H9 (cell line): ENCODE results near the gene SDC4. TPM values are rescaled to one million over a fixed set of nuclear protein-coding genes. Genes with fewer than 3 reads are reported as not detected.

Experiments
- DNase-seq: peaks from one replicate; pipeline ENCODE4 v3.0.0-alpha.2; 2017
- H2AFZ ChIP-seq: one replicate; pipeline ENCODE4 v1.6.1; 2013; ENCODE audit warnings: mild to moderate bottlenecking, low read length, control low read depth, moderate library complexity
- H2AK5ac ChIP-seq: 2 replicates; pipeline ENCODE4 v1.6.1; 2013; ENCODE audit warnings: low read length, control low read depth, mixed read lengths; ENCODE audit not compliant: insufficient read length
- H2BK120ac ChIP-seq: one replicate; pipeline ENCODE4 v1.6.1; 2013; ENCODE audit warnings: low read depth, mild to moderate bottlenecking, low read length, control low read depth, inconsistent platforms; ENCODE audit not compliant: poor library complexity, severe bottlenecking
- H2BK12ac ChIP-seq: 2 replicates; pipeline ENCODE4 v1.6.1; 2013; ENCODE audit warnings: low read length, control low read depth, mixed read lengths, low read depth; ENCODE audit not compliant: insufficient read length
- H2BK15ac ChIP-seq: 2 replicates; pipeline ENCODE4 v1.6.1; 2013; ENCODE audit warnings: low read depth, low read length, control low read depth
- H2BK20ac ChIP-seq: one replicate; pipeline ENCODE4 v1.6.1; 2013; ENCODE audit warnings: low read depth, mild to moderate bottlenecking, low read length, control low read depth, inconsistent platforms; ENCODE audit not compliant: poor library complexity, severe bottlenecking
- H2BK5ac ChIP-seq: 2 replicates; pipeline ENCODE4 v1.6.1; 2013; ENCODE audit warnings: low read length, control low read depth, mixed read lengths; ENCODE audit not compliant: insufficient read length
- H3K14ac ChIP-seq: 2 replicates; pipeline ENCODE4 v1.6.1; 2013; ENCODE audit warnings: low read length, control low read depth; ENCODE audit not compliant: insufficient read depth
- H3K18ac ChIP-seq: 2 replicates; pipeline ENCODE4 v1.6.1; 2013; ENCODE audit warnings: low read depth, mild to moderate bottlenecking, mixed read lengths, low read length, control low read depth; ENCODE audit not compliant: insufficient read length
- H3K23ac ChIP-seq: 2 replicates; pipeline ENCODE4 v1.6.1; 2013; ENCODE audit warnings: low read length, control low read depth, mixed read lengths, low read depth; ENCODE audit not compliant: insufficient read length
- H3K23me2 ChIP-seq: 2 replicates; pipeline ENCODE4 v1.6.1; 2013; ENCODE audit warnings: low read depth, mild to moderate bottlenecking, mixed read lengths, low read length, control low read depth; ENCODE audit not compliant: insufficient read length, poor library complexity, severe bottlenecking
- H3K27ac ChIP-seq: 2 replicates; pipeline ENCODE4 v1.5.1; 2013; ENCODE audit warnings: low read length, control low read depth, mixed read lengths, low read depth; ENCODE audit not compliant: insufficient read length
- H3K27me3 ChIP-seq: 2 replicates; pipeline ENCODE4 v1.6.1; 2013; ENCODE audit warnings: low read length, control low read depth, inconsistent platforms; ENCODE audit not compliant: insufficient read depth
- H3K4ac ChIP-seq: 2 replicates; pipeline ENCODE4 v1.6.1; 2013; ENCODE audit warnings: low read depth, mild to moderate bottlenecking, control low read depth, inconsistent platforms, low read length, moderate library complexity
- H3K4me1 ChIP-seq: 2 replicates; pipeline ENCODE4 v1.6.1; 2013; ENCODE audit warnings: low read length, control low read depth, inconsistent platforms; ENCODE audit not compliant: insufficient read depth
- H3K4me2 ChIP-seq: 2 replicates; pipeline ENCODE4 v1.6.1; 2013; ENCODE audit warnings: low read length, control low read depth, mixed read lengths; ENCODE audit not compliant: insufficient read length, insufficient read depth
- H3K56ac ChIP-seq: 2 replicates; pipeline ENCODE4 v1.6.1; 2013; ENCODE audit warnings: low read depth, mild to moderate bottlenecking, mixed read lengths, low read length, control low read depth; ENCODE audit not compliant: insufficient read length
- H3K79me1 ChIP-seq: 2 replicates; pipeline ENCODE4 v1.6.1; 2013; ENCODE audit warnings: low read depth, mild to moderate bottlenecking, moderate library complexity, low read length, control low read depth, inconsistent platforms; ENCODE audit not compliant: insufficient read depth, poor library complexity, severe bottlenecking
- H3K79me2 ChIP-seq: 2 replicates; pipeline ENCODE4 v1.6.1; 2013; ENCODE audit warnings: low read length, control low read depth, inconsistent platforms; ENCODE audit not compliant: insufficient read depth
- H3K9ac ChIP-seq: 2 replicates; pipeline ENCODE4 v1.6.1; 2013; ENCODE audit warnings: low read length, control low read depth, mixed read lengths; ENCODE audit not compliant: insufficient read length; ENCODE audit errors: extremely low read depth
- H3K9me3 ChIP-seq: one replicate; pipeline ENCODE4 v1.6.1; 2013; ENCODE audit warnings: low read depth, low read length, inconsistent platforms; ENCODE audit not compliant: control insufficient read depth
- H3T11ph ChIP-seq: one replicate; pipeline ENCODE4 v1.6.1; 2013; ENCODE audit warnings: mild to moderate bottlenecking, low read length, control low read depth, inconsistent platforms
- H4K20me1 ChIP-seq: one replicate; pipeline ENCODE4 v1.6.1; 2013; ENCODE audit not compliant: control insufficient read depth, insufficient read length, insufficient read depth
- H4K5ac ChIP-seq: 2 replicates; pipeline ENCODE4 v1.6.1; 2013; ENCODE audit warnings: low read depth, mild to moderate bottlenecking, mixed read lengths, low read length, control low read depth; ENCODE audit not compliant: insufficient read length
- H4K8ac ChIP-seq: replicated peaks from 2 replicates; pipeline ENCODE4 v1.6.1; 2013; ENCODE audit warnings: low read length, control low read depth, mixed read lengths, low read depth; ENCODE audit not compliant: insufficient read length
- H4K91ac ChIP-seq: 2 replicates; pipeline ENCODE4 v1.6.1; 2013; ENCODE audit warnings: low read depth, mild to moderate bottlenecking, moderate library complexity, mixed read lengths, low read length, control low read depth; ENCODE audit not compliant: insufficient read length
- H3K27ac Mint-ChIP-seq, 3 experiments: 2 replicates in 2 of 3; 3 replicates in 1 of 3; pipeline ENCODE4 v1.8.0; 2020 to 2021; ENCODE audit warnings: mixed read lengths in 3 of 3, mild to moderate bottlenecking in 1 of 3, moderate library complexity in 1 of 3
- H3K27me3 Mint-ChIP-seq: 2 replicates; pipeline ENCODE4 v1.8.0; 2021; ENCODE audit warnings: low read depth, mild to moderate bottlenecking, moderate library complexity, mixed read lengths
- H3K36me3 Mint-ChIP-seq, 3 experiments: 2 replicates in 2 of 3; 3 replicates in 1 of 3; pipeline ENCODE4 v1.8.0; 2020 to 2021; ENCODE audit warnings: low read depth in 3 of 3, mixed read lengths in 3 of 3; ENCODE audit not compliant: insufficient read depth in 1 of 3
- H3K4me1 Mint-ChIP-seq, 2 experiments: 2 replicates each; pipeline ENCODE4 v1.8.0; 2020; ENCODE audit warnings: mixed read lengths in 2 of 2
- H3K4me3 Mint-ChIP-seq, 2 experiments: 2 replicates in 1 of 2; 3 replicates in 1 of 2; pipeline ENCODE4 v1.8.0; 2020 to 2021; ENCODE audit warnings: mild to moderate bottlenecking in 2 of 2, mixed read lengths in 2 of 2, moderate library complexity in 1 of 2
- H3K9me3 Mint-ChIP-seq, 2 experiments: 2 replicates in 1 of 2; 3 replicates in 1 of 2; pipeline ENCODE4 v1.8.0; 2020; ENCODE audit warnings: mild to moderate bottlenecking in 2 of 2, mixed read lengths in 2 of 2, moderate library complexity in 1 of 2
- WGBS: extraction: QIAGEN DNeasy Blood & Tissue Kit; methylation state at CpG from one replicate; pipeline ENCODE4 v1.1.7; 2013; ENCODE audit warnings: missing lambda C conversion rate, low lambda C conversion rate, mixed read lengths; ENCODE audit not compliant: insufficient read length; ENCODE audit errors: extremely low coverage; 5-methylcytosine and 5-hydroxymethylcytosine counted together
- total RNA-seq: library from RNA; stranded (reverse); gene quantifications from 2 replicates; pipeline ENCODE4 v1.2.1, GENCODE V29; 2021
- TF ChIP-seq, protein P1 (sequence below): fragments of 200-600 bp; sonication (generic); conservative IDR thresholded peaks from 3 replicates; pipeline ENCODE4 v1.8.0; 2021; ENCODE audit warnings: antibody characterized with exemption, mild to moderate bottlenecking

The SDC4 gene
- total RNA-seq, 1 experiment from 2014 or later: 50.7 TPM

DNA sequence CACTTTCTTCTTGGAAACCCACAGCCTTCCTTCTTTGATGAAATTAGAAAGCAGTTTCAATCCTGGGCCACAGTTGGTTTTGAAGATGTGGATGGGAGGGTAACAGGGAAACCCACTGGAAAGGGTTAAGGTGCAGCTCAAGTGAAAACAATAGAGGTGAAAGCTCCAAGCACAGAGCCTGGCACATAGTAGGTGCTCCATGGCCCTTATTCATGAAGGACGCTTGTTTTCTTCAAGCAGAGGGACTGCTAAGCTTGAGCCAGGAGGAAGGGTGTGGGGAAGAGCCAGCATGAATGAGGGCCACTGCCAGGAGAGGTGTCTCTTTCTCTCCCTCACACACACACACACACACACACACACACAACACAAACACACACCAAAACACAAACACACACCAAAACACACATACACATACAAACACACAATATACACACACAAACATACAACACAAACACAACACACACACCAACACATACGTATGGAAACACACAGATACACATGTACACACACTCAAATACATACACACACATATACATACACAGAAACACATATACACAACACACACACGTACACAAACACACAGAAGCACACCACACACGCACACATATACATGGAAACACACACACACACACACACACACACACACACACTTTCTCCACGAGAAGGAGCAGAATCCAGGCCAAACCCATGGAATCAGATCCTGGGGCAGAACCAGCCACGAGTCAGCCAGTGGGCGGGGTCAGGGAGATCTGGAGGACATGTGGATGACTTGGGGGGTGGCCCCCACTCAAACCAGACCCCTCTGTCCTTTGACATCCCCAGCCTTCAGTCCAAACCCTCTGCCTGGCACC is 65.3 kb downstream of the SDC4 start:
- Histone ChIP-seq H2BK20ac (no peak overlapping the region), H3K23me2 (no peaks in the 10 kb centered on the region), H3K18ac (no peak overlapping the region), H3T11ph (no peak overlapping the region), H2AFZ (no peak overlapping the region), H3K9ac (no peak overlapping the region), H2AK5ac (no peak overlapping the region), H3K27me3 (no peaks in the 10 kb centered on the region), H3K4me2 (no peak overlapping the region), H2BK12ac (no peak overlapping the region), H4K8ac (no peak overlapping the region), H2BK5ac (no peak overlapping the region), H3K4me1 (no peaks in the 10 kb centered on the region), H4K91ac (no peak overlapping the region), H3K9me3 (no peaks in the 10 kb centered on the region), H2BK15ac (no peak overlapping the region), H3K27ac (no peak overlapping the region), H3K56ac (no peak overlapping the region), H3K79me1 (no peaks in the 10 kb centered on the region), H3K14ac (no peak overlapping the region), H3K4ac (no peak overlapping the region), H2BK120ac (no peak overlapping the region), H4K20me1 (no peaks in the 10 kb centered on the region), H4K5ac (no peak overlapping the region), H3K79me2 (no peaks in the 10 kb centered on the region), H3K23ac (no peak overlapping the region)
- TF ChIP-seq, protein P1, sequence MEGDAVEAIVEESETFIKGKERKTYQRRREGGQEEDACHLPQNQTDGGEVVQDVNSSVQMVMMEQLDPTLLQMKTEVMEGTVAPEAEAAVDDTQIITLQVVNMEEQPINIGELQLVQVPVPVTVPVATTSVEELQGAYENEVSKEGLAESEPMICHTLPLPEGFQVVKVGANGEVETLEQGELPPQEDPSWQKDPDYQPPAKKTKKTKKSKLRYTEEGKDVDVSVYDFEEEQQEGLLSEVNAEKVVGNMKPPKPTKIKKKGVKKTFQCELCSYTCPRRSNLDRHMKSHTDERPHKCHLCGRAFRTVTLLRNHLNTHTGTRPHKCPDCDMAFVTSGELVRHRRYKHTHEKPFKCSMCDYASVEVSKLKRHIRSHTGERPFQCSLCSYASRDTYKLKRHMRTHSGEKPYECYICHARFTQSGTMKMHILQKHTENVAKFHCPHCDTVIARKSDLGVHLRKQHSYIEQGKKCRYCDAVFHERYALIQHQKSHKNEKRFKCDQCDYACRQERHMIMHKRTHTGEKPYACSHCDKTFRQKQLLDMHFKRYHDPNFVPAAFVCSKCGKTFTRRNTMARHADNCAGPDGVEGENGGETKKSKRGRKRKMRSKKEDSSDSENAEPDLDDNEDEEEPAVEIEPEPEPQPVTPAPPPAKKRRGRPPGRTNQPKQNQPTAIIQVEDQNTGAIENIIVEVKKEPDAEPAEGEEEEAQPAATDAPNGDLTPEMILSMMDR: no peak
- peaks cover 0 to 4% of the 10 kb centered on the region in 2 experiments; a peak in 2 of 4 replicates for H3K4me1 Mint-ChIP-seq
- 100% methylated on average over 1 of the region's 7 CpGs for WGBS
- no peaks in the 10 kb centered on the region for H3K9me3 Mint-ChIP-seq
- DNase-seq: no peak
- 0 out of 7 replicates have a peak, but pooled peaks cover 0 to 2% (median 0%) of the 10 kb centered on the region in 3 experiments for H3K36me3 Mint-ChIP-seq
- peaks cover 10% of the 10 kb centered on the region for H3K27me3 Mint-ChIP-seq
- no peak overlapping the region; a peak in 1 of 7 replicates for H3K27ac Mint-ChIP-seq
- no peak overlapping the region for H3K4me3 Mint-ChIP-seq
